Measurements from ENCODE around the gene LRRC8E.
A peak's percentile ranks its signal among the peaks of the same experiment; 100 is the strongest.
"Not testable (repeated sequence)": the region's sequence is repeated elsewhere in the genome, so short reads cannot be mapped to it uniquely, and the experiment has no call there.

Gene LRRC8E

GRCh38 chr19:7914598-7915045, 26.3 kb downstream of the LRRC8E start, which contains the start of gene TGFBR3L:
Gene TGFBR3L (plus strand): TSS chr19:7914830.
- Histone ChIP-seq H3K4me1 (ENCODE audit: control insufficient read depth in 1 of 2, insufficient read depth in 2 of 2, low read length in 2 of 2) (peaks cover 13 to 24% of the 10 kb centered on the region in 2 donors), H3K27ac (ENCODE audit: low read depth, low read length) (no peak within 1 kb of the TSS), H3K36me3 (ENCODE audit: control insufficient read depth in 1 of 2, insufficient read depth in 2 of 2, low read length in 2 of 2) (peaks cover 9 to 31% of the 10 kb centered on the region in 2 donors), H3K4me3 (ENCODE audit: low read depth in 1 of 2, low read length in 2 of 2) (no peak within 1 kb of the TSS), H3K27me3 (ENCODE audit: control insufficient read depth in 1 of 2, insufficient read depth in 2 of 2, low read length in 2 of 2) (peaks cover 25 to 27% of the 10 kb centered on the region in 2 donors), H3K9ac (ENCODE audit: low read depth in 1 of 2, low read length in 2 of 2) (no peak within 1 kb of the TSS), H3K9me3 (ENCODE audit: control insufficient read depth in 1 of 2, low read length in 2 of 2) (no peaks in the 10 kb centered on the region)

- Histone ChIP-seq H3K27me3 (ENCODE audit: control insufficient read depth in 1 of 2, insufficient read depth in 2 of 2, low read length in 2 of 2) (peaks cover 25 to 27% of the 10 kb centered on the region in 2 donors), H3K27ac (ENCODE audit: low read depth, low read length) (no peak overlapping the region), H3K9me3 (ENCODE audit: control insufficient read depth in 1 of 2, low read length in 2 of 2) (no peaks in the 10 kb centered on the region), H3K36me3 (ENCODE audit: control insufficient read depth in 1 of 2, insufficient read depth in 2 of 2, low read length in 2 of 2) (peaks cover 8 to 23% of the 10 kb centered on the region in 2 donors), H3K4me3 (ENCODE audit: low read depth in 1 of 2, low read length in 2 of 2) (no peak overlapping the region), H3K4me1 (ENCODE audit: control insufficient read depth in 1 of 2, insufficient read depth in 2 of 2, low read length in 2 of 2) (peaks cover 16 to 27% of the 10 kb centered on the region in 2 donors), H3K9ac (ENCODE audit: low read depth in 1 of 2, low read length in 2 of 2) (no peak overlapping the region)
Observed at GRCh38 chr19:7915250-7916102, 27.2 kb downstream of the LRRC8E start.

- Histone ChIP-seq H3K9ac (ENCODE audit: low read depth in 1 of 2, low read length in 2 of 2) (no peak overlapping the region), H3K4me3 (ENCODE audit: low read depth in 1 of 2, low read length in 2 of 2) (peak overlapping the region in 1 of 2 donors; percentile 8), H3K27me3 (ENCODE audit: control insufficient read depth in 1 of 2, insufficient read depth in 2 of 2, low read length in 2 of 2) (peaks cover 25 to 27% of the 10 kb centered on the region in 2 donors), H3K4me1 (ENCODE audit: control insufficient read depth in 1 of 2, insufficient read depth in 2 of 2, low read length in 2 of 2) (peaks cover 21 to 32% of the 10 kb centered on the region in 2 donors), H3K36me3 (ENCODE audit: control insufficient read depth in 1 of 2, insufficient read depth in 2 of 2, low read length in 2 of 2) (peaks cover 2 to 15% of the 10 kb centered on the region in 2 donors), H3K9me3 (ENCODE audit: control insufficient read depth in 1 of 2, low read length in 2 of 2) (no peaks in the 10 kb centered on the region), H3K27ac (ENCODE audit: low read depth, low read length) (no peak overlapping the region)
Observed at GRCh38 chr19:7916103-7916954, 28.0 kb downstream of the LRRC8E start.

DNA sequence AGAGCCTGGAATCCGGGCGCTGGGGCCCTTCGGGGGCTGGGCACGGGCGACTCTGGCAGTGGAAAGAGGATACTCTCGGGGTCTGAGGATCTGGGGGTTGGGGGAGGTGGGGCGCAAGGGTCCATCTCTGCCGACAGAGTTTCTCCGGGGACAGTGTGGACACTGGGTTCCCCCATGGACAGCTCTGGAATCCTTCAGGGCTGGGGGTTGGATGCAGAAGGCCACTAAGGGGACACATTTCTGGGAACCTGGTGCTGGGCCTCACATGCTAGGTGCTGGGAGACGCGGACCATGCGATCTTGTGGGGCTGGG, 28.6 kb downstream of the LRRC8E start:
- no peak overlapping the region for H3K27ac ChIP-seq (ENCODE audit: low read depth, low read length)
- H3K4me1 ChIP-seq (ENCODE audit: control insufficient read depth in 1 of 2, insufficient read depth in 2 of 2, low read length in 2 of 2): peaks cover 27 to 38% of the 10 kb centered on the region in 2 donors
- no peaks in the 10 kb centered on the region for H3K9me3 ChIP-seq (ENCODE audit: control insufficient read depth in 1 of 2, low read length in 2 of 2)
- H3K36me3 ChIP-seq (ENCODE audit: control insufficient read depth in 1 of 2, insufficient read depth in 2 of 2, low read length in 2 of 2): peaks cover 2 to 11% of the 10 kb centered on the region in 2 donors
- H3K9ac ChIP-seq (ENCODE audit: low read depth in 1 of 2, low read length in 2 of 2): no peak overlapping the region
- H3K27me3 ChIP-seq (ENCODE audit: control insufficient read depth in 1 of 2, insufficient read depth in 2 of 2, low read length in 2 of 2): peaks cover 25 to 27% of the 10 kb centered on the region in 2 donors
- H3K4me3 ChIP-seq (ENCODE audit: low read depth in 1 of 2, low read length in 2 of 2): peak overlapping the region in 1 of 2 donors; percentile 50

DNA sequence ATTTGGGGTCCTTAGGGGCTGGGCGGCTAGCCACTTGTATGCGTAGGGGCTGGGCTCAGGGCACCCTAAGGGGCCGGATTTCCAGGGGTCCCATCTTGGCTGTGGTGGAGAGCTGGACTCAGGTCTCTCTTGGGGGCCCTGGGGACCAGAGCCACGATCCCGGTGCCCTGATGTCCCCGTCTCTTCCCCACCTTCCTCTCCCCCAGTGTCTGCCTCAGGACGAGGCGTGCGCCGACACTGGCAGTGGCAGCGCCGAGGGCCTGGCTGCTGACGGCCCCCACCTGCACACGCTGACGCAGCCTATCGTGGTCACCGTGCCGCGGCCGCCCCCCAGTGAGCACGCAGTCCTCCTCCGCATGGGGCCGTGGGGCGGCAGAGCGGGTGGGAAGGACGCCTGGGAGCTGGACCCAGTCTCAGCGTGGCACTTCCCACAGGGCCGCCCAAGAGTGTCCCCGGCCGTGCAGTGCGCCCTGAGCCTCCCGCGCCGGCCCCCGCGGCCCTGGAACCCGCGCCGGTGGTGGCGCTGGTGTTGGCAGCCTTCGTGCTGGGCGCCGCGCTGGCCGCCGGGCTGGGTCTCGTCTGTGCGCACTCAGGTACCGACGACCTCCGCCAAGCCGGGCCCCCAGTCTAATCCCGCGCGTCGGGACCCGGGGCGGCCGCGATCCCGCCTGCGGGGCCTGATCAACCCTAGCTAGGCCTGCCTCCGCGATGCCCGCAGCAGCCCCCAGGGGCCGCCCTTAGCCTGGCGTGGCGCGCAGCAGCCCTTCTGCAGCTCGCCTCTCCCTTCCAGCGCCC, 29.2 kb downstream of the LRRC8E start:
- Histone ChIP-seq H3K36me3 (ENCODE audit: control insufficient read depth in 1 of 2, insufficient read depth in 2 of 2, low read length in 2 of 2) (peaks cover 7 to 12% of the 10 kb centered on the region in 2 donors), H3K9me3 (ENCODE audit: control insufficient read depth in 1 of 2, low read length in 2 of 2) (no peaks in the 10 kb centered on the region), H3K27ac (ENCODE audit: low read depth, low read length) (no peak overlapping the region), H3K4me3 (ENCODE audit: low read depth in 1 of 2, low read length in 2 of 2) (peak overlapping the region; percentile 15 to 50), H3K27me3 (ENCODE audit: control insufficient read depth in 1 of 2, insufficient read depth in 2 of 2, low read length in 2 of 2) (peaks cover 25 to 27% of the 10 kb centered on the region in 2 donors), H3K9ac (ENCODE audit: low read depth in 1 of 2, low read length in 2 of 2) (peak overlapping the region in 1 of 2 donors; percentile 38), H3K4me1 (ENCODE audit: control insufficient read depth in 1 of 2, insufficient read depth in 2 of 2, low read length in 2 of 2) (peaks cover 27 to 42% of the 10 kb centered on the region in 2 donors)

DNA sequence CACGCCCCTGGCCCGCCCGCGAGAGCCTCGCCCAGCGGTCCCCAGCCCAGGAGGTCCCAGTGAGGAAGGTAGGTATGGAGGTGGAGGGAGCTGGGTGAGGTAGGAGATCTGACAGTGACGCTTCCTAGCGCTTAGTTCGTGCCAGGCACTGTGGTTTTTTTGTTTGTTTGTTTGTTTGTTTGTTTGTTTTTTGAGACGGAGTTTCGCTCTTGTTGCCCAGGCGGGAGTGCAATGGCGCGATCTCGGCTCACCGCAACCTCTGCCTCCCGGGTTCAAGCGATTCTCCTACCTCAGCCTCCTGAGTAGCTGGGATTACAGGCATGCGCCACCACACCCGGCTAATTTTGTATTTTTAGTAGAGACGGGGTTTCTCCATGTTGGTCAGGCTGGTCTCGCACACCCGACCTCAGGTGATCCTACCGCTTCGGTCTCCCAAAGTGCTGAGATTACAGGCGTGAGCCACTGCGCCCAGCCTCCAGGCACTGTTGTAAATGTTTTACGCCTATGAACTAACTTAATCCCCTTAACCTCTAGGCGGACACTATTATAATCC, 29.8 kb downstream of the LRRC8E start:
- peaks cover 9 to 11% of the 10 kb centered on the region in 2 donors for H3K36me3 ChIP-seq (ENCODE audit: control insufficient read depth in 1 of 2, insufficient read depth in 2 of 2, low read length in 2 of 2)
- H3K4me1 ChIP-seq (ENCODE audit: control insufficient read depth in 1 of 2, insufficient read depth in 2 of 2, low read length in 2 of 2): peaks cover 27 to 42% of the 10 kb centered on the region in 2 donors
- peaks cover 25 to 27% of the 10 kb centered on the region in 2 donors for H3K27me3 ChIP-seq (ENCODE audit: control insufficient read depth in 1 of 2, insufficient read depth in 2 of 2, low read length in 2 of 2)
- H3K27ac ChIP-seq (ENCODE audit: low read depth, low read length); H3K9ac ChIP-seq (ENCODE audit: low read depth in 1 of 2, low read length in 2 of 2); H3K9me3 ChIP-seq (ENCODE audit: control insufficient read depth in 1 of 2, low read length in 2 of 2): not testable (repeated sequence)
- peak overlapping the region; percentile 66 to 75 for H3K4me3 ChIP-seq (ENCODE audit: low read depth in 1 of 2, low read length in 2 of 2)

DNA sequence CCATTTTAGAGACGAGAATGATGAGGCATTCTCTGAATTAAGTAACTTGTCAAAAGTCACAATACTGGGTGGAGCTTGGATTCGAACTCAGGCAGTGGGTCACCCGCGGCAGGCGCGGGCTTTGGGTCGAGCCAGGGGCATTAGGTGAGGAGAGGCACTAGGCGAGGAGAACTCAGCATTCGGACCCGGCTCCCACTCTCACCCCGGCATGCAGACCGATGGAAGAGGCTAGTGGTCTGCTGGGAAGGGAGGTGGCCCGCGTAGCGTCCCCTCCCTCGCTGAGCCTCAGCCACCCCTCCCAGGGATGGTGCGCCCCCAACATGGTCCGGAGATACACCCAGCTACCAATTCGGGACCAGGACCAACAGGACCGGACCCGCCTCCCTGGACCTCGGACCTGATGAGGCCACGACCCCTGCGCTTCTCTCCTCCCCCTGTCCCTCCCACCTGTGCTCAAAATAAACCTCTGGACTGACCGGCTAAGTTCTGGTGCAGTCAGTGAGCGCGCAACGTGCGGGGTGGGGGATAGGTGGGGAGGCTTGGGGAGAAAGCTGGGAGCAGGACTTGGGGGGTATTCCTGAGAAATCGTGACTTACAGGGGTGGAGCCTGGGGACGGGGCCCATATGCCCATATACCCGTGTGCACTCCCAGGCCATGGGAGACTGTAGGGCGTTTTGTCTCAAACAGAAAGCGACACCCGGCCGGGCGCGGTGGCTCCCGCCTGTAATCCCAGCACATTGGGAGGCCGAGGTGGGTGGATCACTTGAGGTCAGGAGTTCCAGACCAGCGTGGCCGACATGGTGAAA, 30.5 kb downstream of the LRRC8E start:
- H3K4me3 ChIP-seq (ENCODE audit: low read depth in 1 of 2, low read length in 2 of 2): peak overlapping the region; percentile 66 to 75
- H3K27ac ChIP-seq (ENCODE audit: low read depth, low read length): no peak overlapping the region

GRCh38 chr19:7919610-7920518, 31.6 kb downstream of the LRRC8E start, which contains the start of gene SNAPC2:
Gene SNAPC2 (plus strand): TSS chr19:7920338. CDS start chr19:7920367, 29 bp downstream.
- Histone ChIP-seq H3K4me1 (ENCODE audit: control insufficient read depth in 1 of 2, insufficient read depth in 2 of 2, low read length in 2 of 2) (peaks cover 27 to 42% of the 10 kb centered on the region in 2 donors), H3K4me3 (ENCODE audit: low read depth in 1 of 2, low read length in 2 of 2) (peak within 1 kb of the TSS; percentile 82 to 84), H3K9ac (ENCODE audit: low read depth in 1 of 2, low read length in 2 of 2) (peak within 1 kb of the TSS; percentile 65 to 76), H3K36me3 (ENCODE audit: control insufficient read depth in 1 of 2, insufficient read depth in 2 of 2, low read length in 2 of 2) (peaks cover 9 to 11% of the 10 kb centered on the region in 2 donors), H3K9me3 (ENCODE audit: control insufficient read depth in 1 of 2, low read length in 2 of 2) (no peaks in the 10 kb centered on the region), H3K27ac (ENCODE audit: low read depth, low read length) (peak within 1 kb of the TSS; percentile 83), H3K27me3 (ENCODE audit: control insufficient read depth in 1 of 2, insufficient read depth in 2 of 2, low read length in 2 of 2) (peaks cover 25 to 27% of the 10 kb centered on the region in 2 donors)

More for the DNA sequence above, 30.5 kb downstream of the LRRC8E start:
- Histone ChIP-seq H3K9me3 (ENCODE audit: control insufficient read depth in 1 of 2, low read length in 2 of 2) (no peaks in the 10 kb centered on the region), H3K9ac (ENCODE audit: low read depth in 1 of 2, low read length in 2 of 2) (peak overlapping the region; percentile 44 to 62), H3K4me1 (ENCODE audit: control insufficient read depth in 1 of 2, insufficient read depth in 2 of 2, low read length in 2 of 2) (peaks cover 27 to 42% of the 10 kb centered on the region in 2 donors), H3K27me3 (ENCODE audit: control insufficient read depth in 1 of 2, insufficient read depth in 2 of 2, low read length in 2 of 2) (peaks cover 25 to 27% of the 10 kb centered on the region in 2 donors), H3K36me3 (ENCODE audit: control insufficient read depth in 1 of 2, insufficient read depth in 2 of 2, low read length in 2 of 2) (peaks cover 9 to 11% of the 10 kb centered on the region in 2 donors)

All from duodenal mucosa (tissue), 2 donors.